ENCODE measurements around the gene KDM4D.

DNA sequence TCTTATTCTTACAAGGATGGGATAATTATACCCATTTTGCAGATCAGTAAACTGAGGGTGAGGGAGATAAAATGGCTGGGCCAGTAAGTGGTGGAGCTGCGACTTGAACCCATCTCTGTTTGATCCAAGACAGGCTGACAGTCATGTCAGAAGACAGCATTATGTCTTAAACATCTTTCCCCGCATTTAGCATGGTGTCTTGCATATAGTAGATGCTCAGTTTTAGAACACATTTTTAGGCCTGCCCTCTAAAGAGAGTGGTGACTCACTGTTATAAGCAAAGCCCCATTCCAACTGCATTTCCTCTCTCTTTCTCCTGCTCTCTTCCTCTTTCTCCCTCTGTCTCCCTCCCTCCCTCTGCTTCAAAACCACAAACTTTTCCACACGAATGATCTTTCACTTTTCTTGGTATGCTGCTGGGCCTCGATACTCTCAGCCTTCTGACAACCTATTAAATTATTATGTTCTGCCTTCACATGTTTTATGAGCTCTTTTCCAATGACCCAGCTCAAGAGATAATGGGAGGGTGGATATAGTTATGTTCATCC is 25.4 kb upstream of the KDM4D start:
- TF ChIP-seq, protein P1, sequence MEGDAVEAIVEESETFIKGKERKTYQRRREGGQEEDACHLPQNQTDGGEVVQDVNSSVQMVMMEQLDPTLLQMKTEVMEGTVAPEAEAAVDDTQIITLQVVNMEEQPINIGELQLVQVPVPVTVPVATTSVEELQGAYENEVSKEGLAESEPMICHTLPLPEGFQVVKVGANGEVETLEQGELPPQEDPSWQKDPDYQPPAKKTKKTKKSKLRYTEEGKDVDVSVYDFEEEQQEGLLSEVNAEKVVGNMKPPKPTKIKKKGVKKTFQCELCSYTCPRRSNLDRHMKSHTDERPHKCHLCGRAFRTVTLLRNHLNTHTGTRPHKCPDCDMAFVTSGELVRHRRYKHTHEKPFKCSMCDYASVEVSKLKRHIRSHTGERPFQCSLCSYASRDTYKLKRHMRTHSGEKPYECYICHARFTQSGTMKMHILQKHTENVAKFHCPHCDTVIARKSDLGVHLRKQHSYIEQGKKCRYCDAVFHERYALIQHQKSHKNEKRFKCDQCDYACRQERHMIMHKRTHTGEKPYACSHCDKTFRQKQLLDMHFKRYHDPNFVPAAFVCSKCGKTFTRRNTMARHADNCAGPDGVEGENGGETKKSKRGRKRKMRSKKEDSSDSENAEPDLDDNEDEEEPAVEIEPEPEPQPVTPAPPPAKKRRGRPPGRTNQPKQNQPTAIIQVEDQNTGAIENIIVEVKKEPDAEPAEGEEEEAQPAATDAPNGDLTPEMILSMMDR (IDR thresholded peaks at IDR 0.05; ENCODE audit: low read depth, low read length), result no peak
- TF ChIP-seq EZH2phosphoT487 (IDR thresholded peaks at IDR 0.05; ENCODE audit: low read depth), result no peak
